NCI-H2029 (cell line): ENCODE measurements around the gene LTC4S.

ENCODE experiments used
- DNase-seq: peaks from one replicate; lab custom pipeline; 2025; lab: John Stamatoyannopoulos, UW

Gene LTC4S

GRCh38 chr5:179795863-179796833 is 2.4 kb downstream of the LTC4S start:
- peak; percentile 76 for DNase-seq

GRCh38 chr5:179796877-179797608 is 3.3 kb downstream of the LTC4S start:
- no peak for DNase-seq

GRCh38 chr5:179797741-179798140 is 4.0 kb downstream of the LTC4S start:
- no peak for DNase-seq

GRCh38 chr5:179798144-179798770 is 4.5 kb downstream of the LTC4S start:
- no peak for DNase-seq

- no peak for DNase-seq
These were observed 5.2 kb downstream of the LTC4S start for GRCh38 chr5:179798771-179799643.

GRCh38 chr5:179799644-179799973 is 5.8 kb downstream of the LTC4S start:
- no peak for DNase-seq

- DNase-seq = no peak
These were observed 6.4 kb downstream of the LTC4S start for GRCh38 chr5:179800071-179800695.

GRCh38 chr5:179800696-179801201 is 7.0 kb downstream of the LTC4S start:
- DNase-seq = no peak

GRCh38 chr5:179801304-179802206 is 7.8 kb downstream of the LTC4S start:
- no peak for DNase-seq

GRCh38 chr5:179802207-179802883 is 8.6 kb downstream of the LTC4S start:
- DNase-seq = no peak

GRCh38 chr5:179802950-179803562 is 9.3 kb downstream of the LTC4S start:
- peak; percentile 29 for DNase-seq

- DNase-seq = no peak
These were observed 10.1 kb downstream of the LTC4S start for GRCh38 chr5:179803651-179804554.

- no peak for DNase-seq
These were observed 10.8 kb downstream of the LTC4S start for GRCh38 chr5:179804555-179804947.

GRCh38 chr5:179805070-179805528 is 11.3 kb downstream of the LTC4S start:
- DNase-seq = no peak

GRCh38 chr5:179805529-179806249 is 11.9 kb downstream of the LTC4S start:
- DNase-seq = no peak

GRCh38 chr5:179806250-179807048 is 12.7 kb downstream of the LTC4S start, which contains the start of gene MGAT4B:
Gene MGAT4B, minus strand, starts transcription at chr5:179806866. Its CDS starts 283 bp downstream, at chr5:179806583.
- peak; percentile 66 for DNase-seq
